ENCODE data around the gene MGARP. TPM values are rescaled to one million over a fixed set of nuclear protein-coding genes. Genes with fewer than 3 reads are reported as not detected.

The MGARP gene
- total and polyA plus RNA-seq, 7 experiments from 2014 or later, result 0.29 to 0.70 (median 0.31) TPM; not detected in 3

DNA sequence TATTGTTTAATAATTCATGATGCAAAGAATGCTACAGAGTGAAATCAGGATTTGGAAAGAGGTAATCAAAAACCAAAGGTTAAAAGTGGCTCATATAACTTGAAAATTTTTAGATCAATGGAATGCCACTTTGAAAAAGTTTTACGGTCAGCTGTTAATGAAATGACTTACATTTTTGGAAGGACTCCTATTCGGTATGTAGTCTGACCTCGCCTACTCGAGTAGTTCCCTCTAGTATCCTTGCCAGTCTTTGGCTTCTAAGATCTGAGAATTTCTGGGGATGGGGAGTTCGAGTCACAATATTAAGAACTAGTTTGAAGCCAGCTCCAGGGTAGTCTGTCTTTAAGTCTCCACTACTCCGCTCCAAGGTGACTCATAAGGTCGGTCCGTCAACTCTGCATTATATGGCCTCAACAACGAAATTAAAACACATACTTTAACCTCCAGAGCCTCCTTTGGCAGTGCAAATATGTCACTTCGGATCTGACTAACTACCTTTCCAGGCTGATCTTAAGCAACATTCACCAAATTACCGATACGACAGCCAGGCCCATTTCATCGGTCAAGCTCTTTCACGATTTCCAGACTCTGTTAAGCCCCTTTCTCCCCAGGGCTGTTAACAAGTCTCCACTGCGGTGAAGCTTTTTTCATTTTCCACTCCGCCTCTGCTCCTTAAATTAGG, 20.5 kb upstream of the MGARP start:
- Histone ChIP-seq H3K4me1 (ENCODE audit: control insufficient read depth in 2 of 2, insufficient read depth in 2 of 2, low read length in 2 of 2) (peaks cover 25 to 34% of the 10 kb centered on the region in 2 donors), H3K27ac (ENCODE audit: low read depth, low read length) (peak overlapping the region; percentile 92), H3K9me3 (ENCODE audit: control insufficient read depth in 2 of 3, low read length in 3 of 3) (no peaks in the 10 kb centered on the region), H3K4me3 (ENCODE audit: low read length) (peak overlapping the region; percentile 83), H3K36me3 (ENCODE audit: control insufficient read depth in 2 of 3, insufficient read depth in 3 of 3, low read length in 3 of 3) (peaks cover 0 to 7% (median 0%) of the 10 kb centered on the region in 3 experiments), H3K27me3 (ENCODE audit: control insufficient read depth in 2 of 2, insufficient read depth in 2 of 2, low read length in 2 of 2) (no peaks in the 10 kb centered on the region)
- Mint-ChIP-seq H3K4me3 (peak overlapping the region; percentile 96 to 100 (median 100)), H3K36me3 (peaks cover 8 to 14% (median 9%) of the 10 kb centered on the region in 5 donors), H3K4me1 (peaks cover 13 to 76% (median 61%) of the 10 kb centered on the region in 7 donors), H3K9me3 (peaks cover 0 to 4% (median 0%) of the 10 kb centered on the region in 11 donors), H3K27ac (peak overlapping the region; percentile 97 to 100 (median 99)), H3K27me3 (no peaks in the 10 kb centered on the region)
- intact Hi-C loops (cut with micrococcal nuclease), result loop anchor here (1.0 to 10.0 kb wide), 16 partner anchors 37 to 1924 kb away; partner anchors contain the start of genes ELMOD2 (in 2 of the 2), MAML3 (in 2 of the 2), NOCT (in 2 of the 2) and SETD7 (in 2 of the 2)
- peak in 1 of 9 donors; percentile 22 for DNase-seq
- ATAC-seq, result peak; percentile 11
- ChIA-PET POLR2A (interaction anchor here (0.7 to 3.3 kb wide), 19 partner anchors 8 to 1223 kb away, joined by 3 to 36 read pairs (median 5); partner anchors contain the start of genes ELF2, ELMOD2, NOCT and RAB33B), CTCF (interaction anchor here (0.7 to 1.9 kb wide), 6 partner anchors 121 to 270 kb away, joined by 3 to 6 read pairs (median 4); no protein-coding TSS in a partner anchor)

- H3K4me3 Mint-ChIP-seq, result peak overlapping the region in 6 of 10 donors; percentile 29 to 100 (median 99)
- POLR2A ChIA-PET, result interaction anchor here (0.6 to 2.6 kb wide), 5 partner anchors 17 to 1224 kb away, joined by 3 to 36 read pairs (median 5); partner anchors contain the start of gene ELMOD2
- no peak for ATAC-seq
- CTCF ChIA-PET, result interaction anchor here (1.0 to 1.7 kb wide), 3 partner anchors 120 to 269 kb away, joined by 3 to 5 read pairs (median 4); no protein-coding TSS in a partner anchor
- H3K36me3 Mint-ChIP-seq, result peaks cover 0 to 10% (median 7%) of the 10 kb centered on the region in 5 donors
- H3K9me3 Mint-ChIP-seq, result peaks cover 0 to 4% (median 0%) of the 10 kb centered on the region in 11 donors
- no peak for DNase-seq
- intact Hi-C loops (cut with micrococcal nuclease), result loop anchor here in 1 of 2 donors (1.0 kb wide), 1 partner anchor 70 kb away; no protein-coding TSS in a partner anchor
- peaks cover 25 to 37% of the 10 kb centered on the region in 2 donors for H3K4me1 ChIP-seq (ENCODE audit: control insufficient read depth in 2 of 2, insufficient read depth in 2 of 2, low read length in 2 of 2)
- H3K27me3 ChIP-seq (ENCODE audit: control insufficient read depth in 2 of 2, insufficient read depth in 2 of 2, low read length in 2 of 2), result no peaks in the 10 kb centered on the region
- H3K27me3 Mint-ChIP-seq, result no peaks in the 10 kb centered on the region
- peak overlapping the region in 4 of 9 donors; percentile 97 to 100 (median 98) for H3K27ac Mint-ChIP-seq
- H3K9me3 ChIP-seq (ENCODE audit: control insufficient read depth in 2 of 3, low read length in 3 of 3), result no peaks in the 10 kb centered on the region
- H3K4me3 ChIP-seq (ENCODE audit: low read length), result no peak overlapping the region
- peaks cover 10 to 72% (median 57%) of the 10 kb centered on the region in 7 donors for H3K4me1 Mint-ChIP-seq
- no peak overlapping the region for H3K27ac ChIP-seq (ENCODE audit: low read depth, low read length)
- peaks cover 0 to 13% (median 0%) of the 10 kb centered on the region in 3 experiments for H3K36me3 ChIP-seq (ENCODE audit: control insufficient read depth in 2 of 3, insufficient read depth in 3 of 3, low read length in 3 of 3)
Measured at GRCh38 chr4:139299536-139299935, 19.5 kb upstream of the MGARP start.

GRCh38 chr4:139297001-139297410, 17.0 kb upstream of the MGARP start:
- Histone ChIP-seq H3K9me3 (ENCODE audit: control insufficient read depth in 2 of 3, low read length in 3 of 3) (no peaks in the 10 kb centered on the region), H3K36me3 (ENCODE audit: control insufficient read depth in 2 of 3, insufficient read depth in 3 of 3, low read length in 3 of 3) (peaks cover 0 to 21% (median 8%) of the 10 kb centered on the region in 3 experiments), H3K4me3 (ENCODE audit: low read length) (no peak overlapping the region), H3K27ac (ENCODE audit: low read depth, low read length) (no peak overlapping the region), H3K27me3 (ENCODE audit: control insufficient read depth in 2 of 2, insufficient read depth in 2 of 2, low read length in 2 of 2) (no peaks in the 10 kb centered on the region), H3K4me1 (ENCODE audit: control insufficient read depth in 2 of 2, insufficient read depth in 2 of 2, low read length in 2 of 2) (peaks cover 17 to 28% of the 10 kb centered on the region in 2 donors)
- Mint-ChIP-seq H3K4me3 (peak overlapping the region in 1 of 10 donors; percentile 7), H3K36me3 (peaks cover 4 to 12% (median 7%) of the 10 kb centered on the region in 5 donors), H3K9me3 (peaks cover 0 to 4% (median 0%) of the 10 kb centered on the region in 11 donors), H3K4me1 (peaks cover 7 to 68% (median 43%) of the 10 kb centered on the region in 7 donors), H3K27ac (peak overlapping the region in 1 of 9 donors; percentile 98), H3K27me3 (no peaks in the 10 kb centered on the region)
- ATAC-seq (no peak), DNase-seq (no peak)
- POLR2A ChIA-PET, result interaction anchor here (0.6 to 1.8 kb wide), 6 partner anchors 17 to 282 kb away, joined by 3 to 7 read pairs (median 3); partner anchors contain the start of gene MGARP
- CTCF ChIA-PET, result interaction anchor here (0.6 to 4.0 kb wide), 5 partner anchors 8 to 266 kb away, joined by 4 to 42 read pairs (median 7); no protein-coding TSS in a partner anchor
- intact Hi-C loops (cut with micrococcal nuclease), result no loop called here

DNA sequence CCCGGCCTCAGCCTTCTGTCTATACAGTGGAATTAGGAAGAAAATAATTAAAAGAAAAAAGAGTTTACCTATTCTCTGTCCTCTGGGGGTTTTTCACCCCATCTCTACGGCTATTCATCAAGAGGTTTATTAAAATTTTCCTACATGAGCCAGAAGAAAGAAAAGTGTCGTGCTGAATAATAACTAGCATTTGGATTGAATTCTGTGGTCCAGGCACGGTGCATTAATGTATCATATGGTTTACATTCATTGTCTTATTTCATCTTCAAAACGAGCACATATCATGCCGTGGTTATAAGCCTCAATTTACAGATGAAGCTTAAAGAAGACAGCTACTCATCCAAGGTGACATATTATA, 15.9 kb upstream of the MGARP start:
- no peak overlapping the region for H3K4me3 ChIP-seq (ENCODE audit: low read length)
- intact Hi-C loops (cut with micrococcal nuclease), result loop anchor here (1.0 to 2.0 kb wide), 8 partner anchors 29 to 266 kb away; partner anchors contain the start of gene ELF2 (in 2 of the 2)
- ChIA-PET POLR2A (interaction anchor here (0.6 to 1.8 kb wide), 16 partner anchors 9 to 321 kb away, joined by 3 to 7 read pairs (median 4); partner anchors contain the start of genes MGARP, NOCT and RAB33B), CTCF (interaction anchor here (0.6 to 4.0 kb wide), 25 partner anchors 9 to 1077 kb away, joined by 3 to 42 read pairs (median 4); no protein-coding TSS in a partner anchor)
- H3K27ac ChIP-seq (ENCODE audit: low read depth, low read length), result peak overlapping the region; percentile 94
- H3K4me1 ChIP-seq (ENCODE audit: control insufficient read depth in 2 of 2, insufficient read depth in 2 of 2, low read length in 2 of 2), result peaks cover 17 to 28% of the 10 kb centered on the region in 2 donors
- H3K36me3 ChIP-seq (ENCODE audit: control insufficient read depth in 2 of 3, insufficient read depth in 3 of 3, low read length in 3 of 3), result peaks cover 0 to 19% (median 9%) of the 10 kb centered on the region in 3 experiments
- Mint-ChIP-seq H3K27ac (peak overlapping the region; percentile 93 to 100 (median 97)), H3K36me3 (peaks cover 3 to 10% (median 6%) of the 10 kb centered on the region in 5 donors), H3K9me3 (no peaks in the 10 kb centered on the region), H3K4me1 (peaks cover 6 to 67% (median 43%) of the 10 kb centered on the region in 7 donors), H3K27me3 (no peaks in the 10 kb centered on the region), H3K4me3 (peak overlapping the region; percentile 86 to 100 (median 96))
- no peaks in the 10 kb centered on the region for H3K27me3 ChIP-seq (ENCODE audit: control insufficient read depth in 2 of 2, insufficient read depth in 2 of 2, low read length in 2 of 2)
- H3K9me3 ChIP-seq (ENCODE audit: control insufficient read depth in 2 of 3, low read length in 3 of 3), result no peaks in the 10 kb centered on the region
- ATAC-seq, result no peak
- DNase-seq, result no peak

- H3K9me3 Mint-ChIP-seq, result no peaks in the 10 kb centered on the region
- no peaks in the 10 kb centered on the region for H3K27me3 Mint-ChIP-seq
- ChIA-PET CTCF (interaction anchor here (0.6 to 4.0 kb wide), 25 partner anchors 10 to 1077 kb away, joined by 3 to 42 read pairs (median 4); no protein-coding TSS in a partner anchor), POLR2A (interaction anchor here (0.6 to 1.8 kb wide), 16 partner anchors 9 to 322 kb away, joined by 3 to 7 read pairs (median 4); partner anchors contain the start of genes MGARP, NOCT and RAB33B)
- intact Hi-C loops (cut with micrococcal nuclease), result loop anchor here (1.0 to 2.0 kb wide), 8 partner anchors 29 to 265 kb away; partner anchors contain the start of gene ELF2 (in 2 of the 2)
- DNase-seq, result peak; percentile 90 to 99 (median 94)
- H3K4me1 Mint-ChIP-seq, result peaks cover 2 to 62% (median 40%) of the 10 kb centered on the region in 7 donors
- Histone ChIP-seq H3K4me3 (ENCODE audit: low read length) (peak overlapping the region; percentile 97), H3K4me1 (ENCODE audit: control insufficient read depth in 2 of 2, insufficient read depth in 2 of 2, low read length in 2 of 2) (peaks cover 13 to 28% of the 10 kb centered on the region in 2 donors), H3K36me3 (ENCODE audit: control insufficient read depth in 2 of 3, insufficient read depth in 3 of 3, low read length in 3 of 3) (peaks cover 0 to 19% (median 9%) of the 10 kb centered on the region in 3 experiments), H3K27ac (ENCODE audit: low read depth, low read length) (peak overlapping the region; percentile 94), H3K27me3 (ENCODE audit: control insufficient read depth in 2 of 2, insufficient read depth in 2 of 2, low read length in 2 of 2) (no peaks in the 10 kb centered on the region), H3K9me3 (ENCODE audit: control insufficient read depth in 2 of 3, low read length in 3 of 3) (no peaks in the 10 kb centered on the region)
- peak overlapping the region; percentile 86 to 100 (median 96) for H3K4me3 Mint-ChIP-seq
- peak; percentile 99 for ATAC-seq
- peak overlapping the region; percentile 93 to 100 (median 97) for H3K27ac Mint-ChIP-seq
- H3K36me3 Mint-ChIP-seq, result peaks cover 3 to 10% (median 6%) of the 10 kb centered on the region in 5 donors
Measured at GRCh38 chr4:139295206-139295941, 15.3 kb upstream of the MGARP start.

All from naive thymus-derived CD4-positive, alpha-beta T cell (primary cell).